ENCODE results near the gene UGT1A3. TPM values are rescaled to one million over a fixed set of nuclear protein-coding genes. Genes with fewer than 3 reads are reported as not detected.
"Not testable (repeated sequence)": the region's sequence is repeated elsewhere in the genome, so short reads cannot be mapped to it uniquely, and the experiment has no call there.

UGT1A3 gene
- total RNA-seq, 2 experiments from 2014 or later, result not detected

DNA sequence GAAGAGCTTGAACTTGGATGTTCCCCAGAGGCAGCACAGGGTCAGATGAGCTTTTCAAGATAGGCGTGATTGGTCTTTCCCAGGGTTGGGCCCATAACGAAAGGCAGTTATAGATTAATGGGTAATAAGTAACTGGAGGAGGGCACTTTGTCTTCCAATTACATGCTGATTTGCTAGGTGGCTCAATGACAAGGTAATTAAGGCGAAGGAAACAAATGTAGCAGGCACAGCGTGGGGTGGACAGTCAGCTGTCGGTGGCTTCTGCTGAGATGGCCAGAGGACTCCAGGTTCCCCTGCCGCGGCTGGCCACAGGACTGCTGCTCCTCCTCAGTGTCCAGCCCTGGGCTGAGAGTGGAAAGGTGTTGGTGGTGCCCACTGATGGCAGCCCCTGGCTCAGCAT is 10.3 kb upstream of the UGT1A3 start, which contains the start of gene UGT1A4:
UGT1A4 (plus strand) TSS at position 185 of the 400 bp plus-strand sequence; CDS start at position 270, 85 bp downstream.
- ChIA-PET POLR2A (no interaction called here), CTCF (interaction anchor here (0.9 kb wide), 1 partner anchor 11 kb away, joined by 3 read pairs; no protein-coding TSS in a partner anchor)
- no peaks in the 10 kb centered on the region for H3K36me3 Mint-ChIP-seq (ENCODE audit: low read depth)
- no peak for DNase-seq
- peaks cover 5% of the 10 kb centered on the region for H3K4me1 Mint-ChIP-seq
- H3K27me3 Mint-ChIP-seq, result peaks cover 32% of the 10 kb centered on the region
- H3K9me3 Mint-ChIP-seq, result no peaks in the 10 kb centered on the region
- H3K4me3 Mint-ChIP-seq, result no peak within 1 kb of the TSS
- H3K27ac Mint-ChIP-seq, result no peak within 1 kb of the TSS

- peaks cover 23% of the 10 kb centered on the region for H3K27me3 Mint-ChIP-seq
- H3K36me3 Mint-ChIP-seq (ENCODE audit: low read depth); H3K27ac Mint-ChIP-seq; H3K4me1 Mint-ChIP-seq; H3K4me3 Mint-ChIP-seq; DNase-seq; CTCF ChIA-PET; POLR2A ChIA-PET; H3K9me3 Mint-ChIP-seq: not testable (repeated sequence)
Measured at GRCh38 chr2:233736868-233737653, 8.2 kb downstream of the UGT1A3 start.

- no peak overlapping the region for H3K27ac Mint-ChIP-seq
- ChIA-PET CTCF (no interaction called here), POLR2A (no interaction called here)
- no peaks in the 10 kb centered on the region for H3K9me3 Mint-ChIP-seq
- no peak overlapping the region for H3K4me3 Mint-ChIP-seq
- H3K27me3 Mint-ChIP-seq, result peaks cover 14% of the 10 kb centered on the region
- no peak for DNase-seq
- no peaks in the 10 kb centered on the region for H3K36me3 Mint-ChIP-seq (ENCODE audit: low read depth)
- H3K4me1 Mint-ChIP-seq, result no peaks in the 10 kb centered on the region
Measured at GRCh38 chr2:233740870-233741269, 12.0 kb downstream of the UGT1A3 start.

DNA sequence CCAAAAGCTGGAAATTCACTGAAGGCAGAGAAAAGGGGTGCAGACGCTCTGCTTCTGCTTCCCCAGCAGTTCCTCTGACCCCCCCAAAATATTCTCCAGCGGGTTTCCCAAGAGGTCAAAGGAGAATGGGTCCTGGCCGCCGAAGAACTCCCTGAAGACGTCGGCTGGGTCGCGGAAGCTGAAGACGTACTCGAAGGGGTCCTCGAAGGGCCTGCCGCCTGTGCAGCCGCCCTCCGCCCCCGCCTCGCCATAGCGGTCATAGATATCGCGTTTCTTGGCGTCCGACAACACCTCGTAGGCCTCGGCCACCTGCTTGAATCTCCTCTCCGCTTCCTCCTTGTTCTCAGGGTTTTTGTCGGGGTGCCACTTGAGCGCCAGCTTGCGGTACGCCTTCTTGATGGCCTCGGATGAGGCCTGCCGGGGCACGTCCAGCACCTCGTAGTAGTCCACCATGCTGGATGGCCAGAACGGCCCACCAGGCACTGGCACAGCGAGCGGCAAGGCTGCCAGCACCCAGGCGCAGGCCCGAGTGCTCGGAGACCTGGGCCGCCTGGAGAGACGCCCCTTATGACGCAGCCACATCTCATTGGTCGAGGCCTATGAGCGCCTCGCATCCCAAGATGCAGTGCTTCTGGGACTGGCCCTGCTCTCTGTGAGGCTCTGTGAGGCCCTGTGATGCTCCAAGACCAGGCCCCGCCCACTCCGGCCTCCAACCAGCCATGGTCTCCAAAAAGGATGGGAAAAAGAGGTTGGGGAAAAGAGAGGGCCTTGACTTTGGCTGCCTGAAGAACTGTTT is 14.8 kb downstream of the UGT1A3 start:
- no peak overlapping the region for H3K4me3 Mint-ChIP-seq
- H3K27me3 Mint-ChIP-seq, result peaks cover 10% of the 10 kb centered on the region
- H3K27ac Mint-ChIP-seq, result no peak overlapping the region
- ChIA-PET CTCF (no interaction called here), POLR2A (no interaction called here)
- H3K36me3 Mint-ChIP-seq (ENCODE audit: low read depth), result no peaks in the 10 kb centered on the region
- H3K4me1 Mint-ChIP-seq, result no peaks in the 10 kb centered on the region
- H3K9me3 Mint-ChIP-seq, result no peaks in the 10 kb centered on the region
- DNase-seq, result no peak

DNA sequence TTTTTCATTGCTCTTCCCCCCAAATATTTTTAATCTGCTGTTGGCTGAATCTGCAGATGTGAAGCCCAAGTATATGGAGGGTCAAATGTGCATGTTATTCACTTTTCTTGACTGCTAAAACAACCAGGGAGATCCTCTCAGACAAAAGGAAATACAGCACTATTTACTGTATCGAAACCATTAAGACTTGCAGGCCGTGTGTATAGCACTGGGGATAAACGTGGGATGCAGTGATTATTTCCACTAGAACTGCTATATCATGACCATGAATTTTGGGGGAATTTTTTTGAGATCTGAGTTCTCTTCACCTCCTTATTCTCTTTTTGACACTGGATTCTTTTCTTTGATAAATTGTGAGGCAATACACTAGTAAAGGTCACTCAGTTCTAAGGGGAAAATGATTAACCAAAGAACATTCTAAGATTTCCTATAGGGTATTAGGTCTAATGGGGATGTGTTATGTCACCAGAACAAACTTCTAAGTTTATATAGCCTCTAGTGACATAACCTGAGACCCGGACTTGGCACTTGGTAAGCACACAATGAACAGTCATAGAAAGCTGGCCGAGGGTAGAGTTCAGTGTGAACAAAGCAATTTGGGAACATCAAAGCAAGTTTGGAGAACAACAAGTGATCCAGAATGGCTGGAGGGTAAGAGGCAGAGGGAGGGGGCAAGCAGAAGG is 16.4 kb downstream of the UGT1A3 start:
- ChIA-PET CTCF (no interaction called here), POLR2A (no interaction called here)
- no peaks in the 10 kb centered on the region for H3K4me1 Mint-ChIP-seq
- H3K27ac Mint-ChIP-seq, result no peak overlapping the region
- H3K27me3 Mint-ChIP-seq, result peaks cover 18% of the 10 kb centered on the region
- no peaks in the 10 kb centered on the region for H3K9me3 Mint-ChIP-seq
- H3K4me3 Mint-ChIP-seq, result no peak overlapping the region
- no peaks in the 10 kb centered on the region for H3K36me3 Mint-ChIP-seq (ENCODE audit: low read depth)
- no peak for DNase-seq

- CTCF ChIA-PET; DNase-seq; H3K27ac Mint-ChIP-seq; H3K9me3 Mint-ChIP-seq; H3K4me3 Mint-ChIP-seq; POLR2A ChIA-PET; H3K36me3 Mint-ChIP-seq (ENCODE audit: low read depth); H3K4me1 Mint-ChIP-seq: not testable (repeated sequence)
- H3K27me3 Mint-ChIP-seq, result peaks cover 19% of the 10 kb centered on the region
Measured at GRCh38 chr2:233745838-233746237, 17.0 kb downstream of the UGT1A3 start.

- DNase-seq, result no peak
- H3K4me3 Mint-ChIP-seq, result no peak overlapping the region
- peaks cover 21% of the 10 kb centered on the region for H3K27me3 Mint-ChIP-seq
- ChIA-PET CTCF (no interaction called here), POLR2A (no interaction called here)
- no peak overlapping the region for H3K27ac Mint-ChIP-seq
- no peaks in the 10 kb centered on the region for H3K36me3 Mint-ChIP-seq (ENCODE audit: low read depth)
- no peaks in the 10 kb centered on the region for H3K4me1 Mint-ChIP-seq
- peaks cover 2% of the 10 kb centered on the region for H3K9me3 Mint-ChIP-seq
Measured at GRCh38 chr2:233746475-233747282, 17.8 kb downstream of the UGT1A3 start.

DNA sequence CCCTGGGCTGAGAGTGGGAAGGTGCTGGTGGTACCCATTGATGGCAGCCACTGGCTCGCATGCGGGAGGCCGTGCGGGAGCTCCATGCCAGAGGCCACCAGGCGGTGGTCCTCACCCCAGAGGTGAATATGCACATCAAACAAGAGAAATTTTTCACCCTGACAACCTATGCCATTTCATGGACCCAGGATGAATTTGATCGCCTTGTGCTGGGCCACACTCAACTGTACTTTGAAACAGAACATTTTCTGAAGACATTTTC is 18.4 kb downstream of the UGT1A3 start:
- CTCF ChIA-PET, result no interaction called here
- Mint-ChIP-seq H3K4me3 (no peak overlapping the region), H3K36me3 (ENCODE audit: low read depth) (no peaks in the 10 kb centered on the region), H3K9me3 (peaks cover 2% of the 10 kb centered on the region), H3K27me3 (peaks cover 21% of the 10 kb centered on the region), H3K4me1 (no peaks in the 10 kb centered on the region), H3K27ac (no peak overlapping the region)
- POLR2A ChIA-PET, result no interaction called here
- DNase-seq, result no peak

DNA sequence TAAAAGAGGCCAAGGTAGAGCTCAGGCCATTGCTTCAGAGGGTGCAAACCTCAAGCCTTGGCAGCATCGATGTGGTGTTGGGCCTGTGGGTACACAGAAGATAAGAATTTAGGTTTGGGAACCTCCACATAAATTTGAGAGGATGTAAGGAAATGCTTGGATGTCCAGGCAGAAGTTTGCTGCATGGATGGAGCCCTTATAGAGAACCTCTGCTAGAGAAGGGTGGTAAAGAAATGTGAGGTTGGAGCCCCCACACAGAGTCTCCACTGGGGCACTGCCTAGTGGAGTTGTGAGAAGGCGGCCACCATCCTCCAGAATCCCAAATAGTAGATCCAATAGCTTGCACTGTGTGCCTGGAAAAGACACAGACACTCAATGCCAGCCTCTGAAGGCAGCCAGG is 21.8 kb downstream of the UGT1A3 start:
- H3K27ac Mint-ChIP-seq; H3K9me3 Mint-ChIP-seq; H3K4me3 Mint-ChIP-seq; H3K36me3 Mint-ChIP-seq (ENCODE audit: low read depth); H3K4me1 Mint-ChIP-seq; POLR2A ChIA-PET; CTCF ChIA-PET; DNase-seq: not testable (repeated sequence)
- H3K27me3 Mint-ChIP-seq, result peaks cover 26% of the 10 kb centered on the region

GRCh38 chr2:233751212-233752009 is 22.6 kb downstream of the UGT1A3 start:
- H3K4me3 Mint-ChIP-seq; DNase-seq; H3K9me3 Mint-ChIP-seq; POLR2A ChIA-PET; H3K4me1 Mint-ChIP-seq; H3K27ac Mint-ChIP-seq; CTCF ChIA-PET; H3K36me3 Mint-ChIP-seq (ENCODE audit: low read depth): not testable (repeated sequence)
- H3K27me3 Mint-ChIP-seq, result peaks cover 26% of the 10 kb centered on the region

DNA sequence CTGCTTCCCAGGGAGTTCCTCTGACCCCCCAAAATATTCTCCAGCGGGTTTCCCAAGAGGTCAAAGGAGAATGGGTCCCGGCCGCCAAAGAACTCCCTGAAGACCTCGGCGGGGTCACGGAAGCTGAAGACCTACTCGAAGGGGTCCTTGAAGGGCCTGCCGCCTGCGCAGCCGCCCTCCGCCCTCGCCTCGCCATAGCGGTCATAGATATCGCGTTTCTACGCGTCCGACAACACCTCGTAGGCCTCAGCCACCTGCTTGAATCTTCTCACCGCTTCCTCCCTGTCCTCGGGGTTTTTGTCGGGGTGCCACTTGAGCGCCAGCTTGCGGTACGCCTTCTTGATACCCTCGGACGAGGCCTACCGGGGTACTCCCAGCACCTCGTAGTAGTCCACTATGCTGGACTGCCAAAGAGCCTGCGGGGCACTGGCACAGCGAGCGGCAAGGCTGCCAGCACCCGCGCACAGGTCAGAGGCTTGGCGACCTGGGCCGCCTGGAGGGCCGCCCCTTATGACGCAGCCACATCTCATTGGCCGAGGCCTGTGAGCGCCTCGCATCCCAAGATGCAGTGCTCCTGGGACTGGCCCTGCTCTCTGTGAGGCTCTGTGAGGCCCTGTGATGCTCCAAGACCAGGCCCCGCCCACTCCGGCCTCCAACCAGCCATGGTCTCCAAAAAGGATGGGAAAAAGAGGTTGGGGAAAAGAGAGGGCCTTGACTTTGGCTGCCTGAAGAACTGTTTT is 26.2 kb downstream of the UGT1A3 start:
- CTCF ChIA-PET, result no interaction called here
- no peaks in the 10 kb centered on the region for H3K36me3 Mint-ChIP-seq (ENCODE audit: low read depth)
- H3K4me1 Mint-ChIP-seq, result no peaks in the 10 kb centered on the region
- peaks cover 10% of the 10 kb centered on the region for H3K27me3 Mint-ChIP-seq
- H3K27ac Mint-ChIP-seq, result no peak overlapping the region
- POLR2A ChIA-PET, result no interaction called here
- H3K9me3 Mint-ChIP-seq, result peaks cover 2% of the 10 kb centered on the region
- H3K4me3 Mint-ChIP-seq, result no peak overlapping the region
- DNase-seq, result no peak

DNA sequence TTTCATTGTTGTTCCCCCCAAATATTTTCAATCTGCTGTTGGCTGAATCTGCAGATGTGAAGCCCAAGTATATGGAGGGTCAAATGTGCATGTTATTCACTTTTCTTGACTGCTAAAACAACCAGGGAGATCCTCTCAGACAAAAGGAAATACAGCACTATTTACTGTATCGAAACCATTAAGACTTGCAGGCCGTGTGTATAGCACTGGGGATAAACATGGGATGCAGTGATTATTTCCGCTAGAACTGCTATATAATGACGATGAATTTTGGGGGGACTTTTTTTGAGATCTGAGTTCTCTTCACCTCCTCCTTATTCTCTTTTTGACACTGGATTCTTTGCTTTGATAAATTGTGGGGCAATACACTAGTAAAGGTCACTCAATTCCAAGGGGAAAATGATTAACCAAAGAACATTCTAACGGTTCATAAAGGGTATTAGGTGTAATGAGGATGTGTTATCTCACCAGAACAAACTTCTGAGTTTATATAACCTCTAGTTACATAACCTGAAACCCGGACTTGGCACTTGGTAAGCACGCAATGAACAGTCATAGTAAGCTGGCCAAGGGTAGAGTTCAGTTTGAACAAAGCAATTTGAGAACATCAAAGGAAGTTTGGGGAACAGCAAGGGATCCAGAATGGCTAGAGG is 27.7 kb downstream of the UGT1A3 start:
- no peak overlapping the region for H3K27ac Mint-ChIP-seq
- no peaks in the 10 kb centered on the region for H3K36me3 Mint-ChIP-seq (ENCODE audit: low read depth)
- ChIA-PET CTCF (no interaction called here), POLR2A (no interaction called here)
- no peaks in the 10 kb centered on the region for H3K4me1 Mint-ChIP-seq
- no peak for DNase-seq
- H3K27me3 Mint-ChIP-seq, result peaks cover 5% of the 10 kb centered on the region
- H3K4me3 Mint-ChIP-seq, result no peak overlapping the region
- H3K9me3 Mint-ChIP-seq, result peaks cover 1% of the 10 kb centered on the region
